WERI-Rb-1 (cell line): ENCODE measurements around the gene CCDC73.
A peak's percentile ranks its signal among the peaks of the same experiment; 100 is the strongest.

ENCODE experiments used
- DNase-seq: peaks from one replicate; pipeline ENCODE4 v3.0.0-alpha.2; 2020
- H3K27ac ChIP-seq: fragments of 250-450 bp; sonication (Bioruptor Pico); 2 replicates; pipeline ENCODE4 v1.5.1; 2020; ENCODE audit warnings: mild to moderate bottlenecking, moderate library complexity
- H3K27me3 ChIP-seq: fragments of 250-450 bp; sonication (Bioruptor Pico); 2 replicates; pipeline ENCODE4 v1.5.1; 2021; ENCODE audit warnings: mild to moderate bottlenecking, low read depth, moderate library complexity; ENCODE audit not compliant: insufficient read depth, severe bottlenecking
- H3K36me3 ChIP-seq: fragments of 250-450 bp; sonication (Bioruptor Pico); 2 replicates; pipeline ENCODE4 v1.5.1; 2020; ENCODE audit warnings: mild to moderate bottlenecking, moderate library complexity
- H3K4me3 ChIP-seq: 2 replicates; pipeline ENCODE4 v1.5.1; 2011; ENCODE audit warnings: low read depth, mild to moderate bottlenecking, control low read depth, low read length
- H3K9me3 ChIP-seq: fragments of 250-450 bp; sonication (Bioruptor Pico); 2 replicates; pipeline ENCODE4 v1.5.1; 2021; ENCODE audit warnings: mild to moderate bottlenecking, moderate library complexity; ENCODE audit not compliant: severe bottlenecking
- CTCF ChIP-seq: IDR thresholded peaks from 2 replicates; pipeline ENCODE4 v1.5.1; 2011; ENCODE audit warnings: low read depth, mild to moderate bottlenecking, control low read depth, inconsistent platforms, low read length

The CCDC73 gene

DNA sequence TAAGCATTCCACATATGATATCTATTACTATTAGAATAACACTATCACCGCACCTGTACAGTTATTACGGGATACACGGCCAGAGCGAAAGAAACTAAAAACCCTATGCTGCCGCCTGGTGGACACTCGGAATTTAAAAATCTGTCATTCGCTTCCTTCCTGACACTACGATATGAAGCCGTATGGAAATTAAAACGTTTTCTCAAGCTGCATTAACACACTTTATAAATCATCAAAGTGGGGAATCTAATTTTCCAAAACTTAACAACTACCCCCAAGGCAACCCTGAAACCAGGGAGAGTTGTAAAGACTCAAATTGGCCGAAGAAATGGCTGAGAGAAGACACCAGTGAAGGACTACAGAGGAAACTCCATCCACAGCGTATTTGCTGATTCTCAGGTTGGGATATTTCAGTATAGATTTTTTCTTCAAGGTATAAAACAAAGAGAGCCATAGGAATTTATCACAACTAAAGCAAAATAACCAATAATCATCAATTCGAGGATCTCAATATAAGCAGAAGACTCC lies 1.4 kb downstream of the CCDC73 start:
- Histone ChIP-seq H3K9me3 (no peaks in the 10 kb centered on the region), H3K27ac (no peak overlapping the region), H3K4me3 (no peak overlapping the region), H3K36me3 (no peaks in the 10 kb centered on the region), H3K27me3 (peaks cover 15% of the 10 kb centered on the region)
- peak; percentile 41 for DNase-seq
- TF ChIP-seq CTCF: peak; percentile 52

- DNase-seq: no peak
- Histone ChIP-seq H3K36me3 (no peaks in the 10 kb centered on the region), H3K27me3 (peaks cover 15% of the 10 kb centered on the region), H3K9me3 (no peaks in the 10 kb centered on the region), H3K27ac (no peak overlapping the region), H3K4me3 (no peak overlapping the region)
- TF ChIP-seq CTCF: no peak
Measured at GRCh38 chr11:32792111-32792947, 2.1 kb downstream of the CCDC73 start.

GRCh38 chr11:32790916-32791315 lies 3.5 kb downstream of the CCDC73 start:
- Histone ChIP-seq H3K4me3 (no peak overlapping the region), H3K9me3 (no peaks in the 10 kb centered on the region), H3K36me3 (no peaks in the 10 kb centered on the region), H3K27ac (no peak overlapping the region), H3K27me3 (peaks cover 13% of the 10 kb centered on the region)
- TF ChIP-seq CTCF: no peak
- DNase-seq: no peak

DNA sequence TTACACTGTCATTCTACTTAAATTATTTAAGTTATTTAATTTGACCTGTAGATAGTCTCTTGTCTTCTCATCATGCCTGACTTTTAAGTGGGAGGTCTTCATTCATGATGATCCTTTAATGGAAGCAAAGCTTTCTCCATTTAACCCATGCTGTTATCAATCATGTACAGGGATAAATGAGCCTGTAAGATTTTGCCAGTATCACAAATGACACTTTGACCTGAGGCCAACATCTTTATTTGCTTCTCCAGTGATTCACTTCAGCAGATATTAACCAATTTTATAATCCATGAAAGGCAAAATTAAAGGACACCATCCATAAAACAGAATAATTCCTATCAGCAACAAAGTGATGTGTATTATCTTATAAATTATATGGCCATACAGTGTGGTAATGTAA lies 7.7 kb downstream of the CCDC73 start:
- no peak for DNase-seq
- H3K9me3 ChIP-seq: no peaks in the 10 kb centered on the region
- no peak for TF ChIP-seq CTCF
- peaks cover 8% of the 10 kb centered on the region for H3K27me3 ChIP-seq
- no peaks in the 10 kb centered on the region for H3K36me3 ChIP-seq
- H3K27ac ChIP-seq: no peak overlapping the region
- no peak overlapping the region for H3K4me3 ChIP-seq

DNA sequence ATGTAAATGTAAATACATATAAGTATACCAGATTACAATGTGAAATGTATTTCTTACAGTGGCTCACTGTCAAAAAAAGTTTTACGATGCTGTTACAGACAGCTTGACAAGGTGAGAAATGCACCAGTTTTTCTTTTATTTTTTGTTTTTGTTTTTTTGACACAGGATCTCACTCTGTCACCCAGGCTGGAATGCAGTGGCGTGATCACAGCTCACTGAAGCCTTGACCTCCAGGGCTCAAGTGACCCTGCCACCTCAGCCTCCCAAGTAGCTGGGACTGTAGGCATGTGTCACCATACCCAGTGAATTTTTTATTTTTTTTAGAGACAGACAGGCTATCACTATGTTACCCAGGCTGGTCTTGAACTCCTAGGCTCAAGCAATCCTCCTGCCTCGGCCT lies 9.2 kb downstream of the CCDC73 start:
- Histone ChIP-seq H3K4me3 (no peak overlapping the region), H3K36me3 (no peaks in the 10 kb centered on the region), H3K9me3 (no peaks in the 10 kb centered on the region), H3K27me3 (peaks cover 5% of the 10 kb centered on the region), H3K27ac (no peak overlapping the region)
- no peak for TF ChIP-seq CTCF
- no peak for DNase-seq
